Neuron (in vitro differentiated cells): ENCODE measurements around the gene GABRB1.

Experiments
- H2AFZ ChIP-seq: one replicate; pipeline ENCODE4 v1.6.1; 2013; ENCODE audit warnings: low read depth, mild to moderate bottlenecking, inconsistent platforms, low read length, moderate library complexity
- H3K27me3 ChIP-seq: one replicate; pipeline ENCODE4 v1.6.1; 2013; ENCODE audit warnings: low read length; ENCODE audit not compliant: insufficient read depth
- H3K36me3 ChIP-seq: one replicate; pipeline ENCODE4 v1.6.1; 2013; ENCODE audit warnings: low read length; ENCODE audit not compliant: insufficient read depth
- H3K4me1 ChIP-seq: one replicate; pipeline ENCODE4 v1.6.1; 2013; ENCODE audit warnings: low read length; ENCODE audit not compliant: insufficient read depth
- H3K4me3 ChIP-seq: 2 replicates; pipeline ENCODE4 v1.5.1; 2013; ENCODE audit warnings: mild to moderate bottlenecking, low read length, moderate library complexity
- H3K9me3 ChIP-seq: one replicate; pipeline ENCODE4 v1.6.1; 2013; ENCODE audit warnings: low read length

Gene GABRB1

DNA sequence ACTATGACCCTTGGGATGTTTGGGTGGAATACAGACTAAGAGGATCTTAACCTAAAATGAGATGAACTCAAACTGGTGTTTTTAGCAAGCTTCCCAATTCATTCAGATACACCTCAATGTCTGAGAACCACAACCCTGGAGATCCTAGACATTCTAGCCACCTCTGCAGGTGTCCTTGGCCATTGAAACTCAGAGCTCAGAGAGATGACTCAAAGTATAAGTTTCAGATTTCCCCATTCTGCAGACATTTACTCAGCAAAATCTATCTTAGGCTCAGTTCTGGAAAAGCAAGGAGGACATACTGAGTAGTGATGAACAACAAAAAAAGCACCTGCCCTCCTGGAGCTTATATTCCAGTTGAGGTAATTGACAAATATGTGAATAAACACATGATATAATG is 384.4 kb downstream of the GABRB1 start:
- no peaks in the 10 kb centered on the region for H3K9me3 ChIP-seq

DNA sequence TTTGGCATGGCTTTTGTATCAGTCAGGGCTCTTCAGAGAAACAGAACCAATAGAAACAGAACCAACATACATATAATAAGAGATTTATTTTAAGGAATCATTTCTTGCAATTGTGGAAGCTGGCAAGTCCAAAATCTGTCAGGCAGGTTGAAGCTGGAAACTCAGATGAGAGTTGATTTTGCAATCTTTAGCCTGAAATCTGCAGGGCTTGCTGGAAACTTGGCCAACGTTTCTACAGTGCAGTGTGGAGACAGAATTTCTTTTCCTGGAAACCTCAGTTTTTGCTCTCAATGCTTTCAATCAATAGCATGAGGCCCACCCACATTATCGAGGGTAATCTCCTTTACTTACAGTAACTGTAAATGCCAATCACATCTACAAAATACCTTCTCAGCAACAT is 386.8 kb downstream of the GABRB1 start:
- no peaks in the 10 kb centered on the region for H3K4me1 ChIP-seq
- no peak overlapping the region for H2AFZ ChIP-seq
- H3K36me3 ChIP-seq = no peaks in the 10 kb centered on the region
- H3K27me3 ChIP-seq = no peaks in the 10 kb centered on the region
- H3K4me3 ChIP-seq = no peak overlapping the region
- no peaks in the 10 kb centered on the region for H3K9me3 ChIP-seq

More for the DNA sequence above, 384.4 kb downstream of the GABRB1 start:
- no peak overlapping the region for H3K4me3 ChIP-seq
- H3K4me1 ChIP-seq = no peaks in the 10 kb centered on the region
- H3K27me3 ChIP-seq = no peaks in the 10 kb centered on the region
- H3K36me3 ChIP-seq = no peaks in the 10 kb centered on the region
- H2AFZ ChIP-seq = no peak overlapping the region

DNA sequence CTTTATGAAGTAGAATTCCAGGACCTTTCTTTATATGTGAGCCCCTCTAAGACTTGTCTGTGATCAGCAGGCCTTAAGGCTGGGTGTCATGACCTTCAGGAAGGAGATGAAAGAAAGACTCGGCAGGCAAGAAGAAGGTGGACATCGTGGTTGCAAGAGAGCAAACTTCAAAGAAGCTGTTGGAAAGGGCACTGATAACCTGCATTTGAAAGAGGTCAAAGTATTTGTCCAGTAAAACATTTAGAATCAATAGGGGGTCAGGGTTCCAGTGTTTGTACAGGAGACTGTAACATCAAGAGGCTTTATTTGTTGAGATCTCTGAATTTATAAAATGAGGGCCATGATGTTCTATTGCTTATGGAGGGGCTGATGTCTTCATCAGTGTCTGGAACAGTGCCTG is 387.9 kb downstream of the GABRB1 start:
- Histone ChIP-seq H3K4me1 (no peaks in the 10 kb centered on the region), H3K36me3 (no peaks in the 10 kb centered on the region), H3K27me3 (no peaks in the 10 kb centered on the region), H3K9me3 (no peaks in the 10 kb centered on the region), H2AFZ (no peak overlapping the region), H3K4me3 (no peak overlapping the region)

DNA sequence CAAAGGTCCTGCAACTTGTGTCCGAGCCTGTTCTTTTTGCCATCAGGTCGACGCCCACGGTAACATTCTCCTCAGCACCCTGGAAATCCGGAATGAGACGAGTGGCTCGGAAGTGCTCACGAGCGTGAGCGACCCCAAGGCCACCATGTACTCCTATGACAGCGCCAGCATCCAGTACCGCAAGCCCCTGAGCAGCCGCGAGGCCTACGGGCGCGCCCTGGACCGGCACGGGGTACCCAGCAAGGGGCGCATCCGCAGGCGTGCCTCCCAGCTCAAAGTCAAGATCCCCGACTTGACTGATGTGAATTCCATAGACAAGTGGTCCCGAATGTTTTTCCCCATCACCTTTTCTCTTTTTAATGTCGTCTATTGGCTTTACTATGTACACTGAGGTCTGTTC is 394.3 kb downstream of the GABRB1 start:
- Histone ChIP-seq H3K36me3 (no peaks in the 10 kb centered on the region), H3K9me3 (no peaks in the 10 kb centered on the region), H3K27me3 (no peaks in the 10 kb centered on the region), H2AFZ (no peak overlapping the region), H3K4me3 (no peak overlapping the region), H3K4me1 (no peaks in the 10 kb centered on the region)

DNA sequence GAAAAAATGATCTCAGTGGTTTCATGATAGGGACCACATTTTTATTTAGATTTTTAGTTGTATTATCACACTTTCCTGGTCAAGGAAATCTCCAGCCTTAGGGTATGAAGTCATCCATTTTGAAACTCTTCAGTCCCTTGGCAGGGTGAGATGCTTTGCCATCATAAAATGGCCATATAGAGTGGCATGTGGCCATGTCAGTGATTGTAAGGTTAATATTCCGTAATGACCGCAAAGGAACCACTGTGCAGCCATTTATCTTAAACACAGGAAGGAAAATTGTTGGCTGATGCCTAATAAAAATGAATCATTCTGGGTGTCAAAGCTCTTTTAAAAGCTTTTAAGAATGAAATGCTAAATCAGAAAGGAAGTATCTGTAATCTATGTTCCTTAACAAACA is 396.6 kb downstream of the GABRB1 start:
- Histone ChIP-seq H3K27me3 (no peaks in the 10 kb centered on the region), H3K36me3 (no peaks in the 10 kb centered on the region), H3K9me3 (no peaks in the 10 kb centered on the region), H3K4me3 (no peak overlapping the region), H2AFZ (no peak overlapping the region), H3K4me1 (no peaks in the 10 kb centered on the region)

DNA sequence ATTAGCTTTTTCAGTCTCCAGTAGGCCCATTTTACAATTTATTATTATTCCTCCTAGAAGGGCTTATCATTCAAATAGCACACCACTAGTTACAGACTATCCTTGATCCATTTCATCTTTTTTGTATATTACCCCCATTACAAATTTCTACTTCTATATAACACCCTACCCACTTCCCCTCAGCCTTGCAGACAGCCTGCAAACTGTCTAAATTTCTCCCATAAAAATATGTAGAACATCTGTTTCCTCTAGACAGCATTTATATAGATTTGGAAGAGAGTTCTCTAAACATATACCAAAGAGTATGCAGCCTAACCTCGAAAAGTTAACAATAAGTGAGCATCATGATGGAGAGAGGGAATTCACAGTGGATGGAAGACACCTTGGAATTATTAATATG is 401.4 kb downstream of the GABRB1 start:
- H3K9me3 ChIP-seq = no peaks in the 10 kb centered on the region
- no peaks in the 10 kb centered on the region for H3K36me3 ChIP-seq
- no peaks in the 10 kb centered on the region for H3K27me3 ChIP-seq
- H2AFZ ChIP-seq = no peak overlapping the region
- H3K4me3 ChIP-seq = no peak overlapping the region
- no peaks in the 10 kb centered on the region for H3K4me1 ChIP-seq

DNA sequence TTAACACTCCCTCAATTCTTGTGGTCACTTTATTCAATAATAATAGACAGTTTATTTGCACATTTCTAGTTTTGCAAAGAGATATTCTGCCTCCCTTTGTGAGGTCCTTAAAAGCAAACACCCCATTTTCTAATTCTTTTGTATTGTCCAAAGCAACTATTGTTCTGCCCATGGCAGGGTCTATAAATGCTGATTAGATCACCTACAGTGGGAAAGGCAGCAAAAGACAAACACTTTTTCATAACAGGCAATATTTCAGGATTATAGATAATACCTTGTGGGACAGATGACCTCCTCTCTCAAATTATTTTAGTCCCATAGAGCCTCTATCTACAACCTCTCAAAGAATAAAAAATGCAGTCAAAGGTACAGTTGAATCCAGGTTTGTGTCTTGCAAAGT is 403.6 kb downstream of the GABRB1 start:
- Histone ChIP-seq H3K4me3 (no peak overlapping the region), H2AFZ (no peak overlapping the region), H3K4me1 (no peaks in the 10 kb centered on the region), H3K27me3 (no peaks in the 10 kb centered on the region), H3K36me3 (no peaks in the 10 kb centered on the region), H3K9me3 (no peaks in the 10 kb centered on the region)

DNA sequence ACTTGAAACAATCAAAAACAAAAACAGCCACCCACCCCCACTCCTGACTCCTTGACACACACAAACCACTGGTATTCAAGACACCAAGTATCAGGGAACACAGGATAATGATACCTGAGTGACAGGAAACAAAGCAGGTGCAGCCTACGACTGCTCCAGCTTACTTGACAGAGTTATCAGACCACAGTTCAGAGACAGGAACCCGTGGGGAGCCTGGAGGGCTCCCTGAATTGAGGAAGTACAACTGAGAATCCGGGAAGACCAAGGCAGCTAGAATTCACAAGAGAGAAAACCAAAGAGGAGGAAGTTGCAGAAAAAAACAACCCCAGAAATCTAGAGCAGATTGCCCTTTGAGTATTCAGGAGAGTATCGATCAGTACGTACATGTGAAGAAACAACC is 411.6 kb downstream of the GABRB1 start:
- no peak overlapping the region for H3K4me3 ChIP-seq
- no peaks in the 10 kb centered on the region for H3K4me1 ChIP-seq
- H3K27me3 ChIP-seq = no peaks in the 10 kb centered on the region
- no peaks in the 10 kb centered on the region for H3K36me3 ChIP-seq
- H3K9me3 ChIP-seq = no peaks in the 10 kb centered on the region
- H2AFZ ChIP-seq = no peak overlapping the region

DNA sequence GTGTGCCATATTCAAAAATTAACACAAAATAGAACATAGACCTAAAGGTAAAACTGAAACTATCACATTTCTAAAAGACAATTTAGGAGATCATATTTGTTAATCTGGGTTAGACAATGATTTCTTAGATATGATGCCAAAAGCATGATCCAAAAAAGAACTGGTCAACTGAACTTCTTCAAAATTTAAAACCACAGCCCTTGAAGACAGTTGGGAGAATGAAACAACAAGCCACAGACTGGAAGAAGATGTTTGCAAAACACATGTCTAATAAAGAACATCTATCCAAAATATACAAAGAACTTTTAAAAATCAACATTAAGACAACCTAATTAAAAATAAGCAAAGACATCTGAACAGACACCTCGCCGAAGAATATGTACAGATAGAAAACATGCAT is 412.7 kb downstream of the GABRB1 start:
- Histone ChIP-seq H3K9me3 (no peaks in the 10 kb centered on the region), H3K27me3 (no peaks in the 10 kb centered on the region), H2AFZ (no peak overlapping the region), H3K4me1 (no peaks in the 10 kb centered on the region), H3K36me3 (no peaks in the 10 kb centered on the region), H3K4me3 (no peak overlapping the region)

DNA sequence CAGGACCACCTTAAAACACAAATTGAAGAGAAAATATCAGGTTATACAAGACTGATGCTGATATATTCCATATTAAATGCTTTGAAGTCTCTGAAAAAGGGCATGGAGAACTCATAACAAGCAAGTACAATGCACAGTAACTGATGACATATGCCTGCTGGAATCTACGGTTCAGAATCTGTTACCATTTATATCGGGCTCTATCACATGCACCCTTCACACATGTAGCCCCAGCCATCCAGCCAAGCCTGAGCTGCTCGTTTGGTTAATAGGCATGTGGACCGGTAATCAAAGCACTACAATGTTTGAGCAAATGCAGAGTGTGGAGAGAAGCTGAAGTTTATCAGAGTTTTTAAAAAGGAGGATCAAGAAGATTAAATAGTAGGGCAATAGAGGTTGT is 420.3 kb downstream of the GABRB1 start:
- no peaks in the 10 kb centered on the region for H3K9me3 ChIP-seq
- no peak overlapping the region for H3K4me3 ChIP-seq
- peaks cover 28% of the 10 kb centered on the region for H3K36me3 ChIP-seq

DNA sequence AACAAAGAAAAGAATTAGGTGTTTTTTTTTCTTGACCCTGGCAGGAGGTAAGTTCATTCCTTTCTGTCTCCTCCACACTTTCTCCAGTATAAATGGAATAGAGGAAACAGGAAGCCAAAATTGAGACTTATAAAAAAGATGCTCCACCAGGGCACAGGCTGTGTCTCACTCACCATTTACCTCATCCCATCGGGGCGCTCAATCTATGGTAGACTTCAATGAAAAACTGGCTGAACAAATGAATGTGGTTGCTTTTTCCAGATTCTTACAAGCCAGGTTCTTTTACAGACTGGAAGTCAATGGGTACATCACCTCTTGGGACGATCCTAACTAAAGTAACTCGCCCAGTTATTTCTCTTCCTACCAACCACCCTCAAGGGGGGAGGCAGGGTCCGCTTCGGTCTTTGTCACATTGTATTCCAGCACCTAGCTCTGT is 431.4 kb downstream of the GABRB1 start:
- peaks cover 13% of the 10 kb centered on the region for H3K4me1 ChIP-seq
- H3K9me3 ChIP-seq = no peaks in the 10 kb centered on the region
- H3K4me3 ChIP-seq = peak overlapping the region; percentile 85
- H3K27me3 ChIP-seq = peaks cover 3% of the 10 kb centered on the region
- peak overlapping the region; percentile 84 for H2AFZ ChIP-seq
- H3K36me3 ChIP-seq = peaks cover 9% of the 10 kb centered on the region

More for the DNA sequence above, 420.3 kb downstream of the GABRB1 start:
- no peaks in the 10 kb centered on the region for H3K27me3 ChIP-seq
- H3K4me1 ChIP-seq = no peaks in the 10 kb centered on the region
- H2AFZ ChIP-seq = no peak overlapping the region

DNA sequence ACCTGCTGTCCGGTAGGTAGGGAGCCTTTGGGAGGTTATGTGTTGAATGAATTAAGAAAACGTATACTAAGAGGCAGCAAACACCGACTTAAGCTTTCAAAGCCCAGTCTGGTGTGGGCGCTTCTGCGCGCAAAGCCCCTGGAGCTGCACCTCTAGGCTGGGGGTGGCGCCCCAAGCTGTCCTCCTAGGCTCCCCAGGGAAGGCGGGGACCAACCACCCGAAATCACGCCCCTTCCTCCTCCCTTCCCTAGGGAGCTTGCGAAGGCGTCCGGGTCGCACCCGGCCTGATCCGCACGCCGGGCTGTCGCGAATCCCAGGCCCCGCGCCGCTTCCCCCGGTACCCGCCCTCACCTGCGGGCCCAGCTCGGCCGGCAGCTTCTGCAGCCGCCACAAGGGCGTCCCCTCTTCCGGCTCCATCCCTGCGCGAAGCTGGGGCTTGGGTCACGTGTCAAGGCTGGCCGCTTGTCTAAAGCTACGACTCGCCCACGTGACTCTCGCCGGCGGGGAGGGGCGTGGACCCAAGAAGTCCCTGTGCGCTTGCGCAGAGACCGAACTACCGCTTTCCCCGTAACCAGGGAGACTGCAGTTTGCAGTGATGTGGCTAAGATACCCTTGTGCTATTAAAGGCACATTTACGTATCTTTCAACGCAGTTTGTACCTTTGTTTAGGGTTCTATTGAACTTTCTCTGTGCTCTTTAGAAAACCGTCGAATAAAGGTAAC is 432.0 kb downstream of the GABRB1 start, which contains the start of gene COMMD8:
COMMD8 (minus strand) TSS at position 468 of the 722 bp plus-strand sequence; CDS start at position 417, 51 bp downstream.
- peaks cover 13% of the 10 kb centered on the region for H3K4me1 ChIP-seq
- H3K9me3 ChIP-seq = no peaks in the 10 kb centered on the region
- peaks cover 9% of the 10 kb centered on the region for H3K36me3 ChIP-seq
- H3K4me3 ChIP-seq = peak within 1 kb of the TSS; percentile 85
- peaks cover 3% of the 10 kb centered on the region for H3K27me3 ChIP-seq
- H2AFZ ChIP-seq = peak within 1 kb of the TSS; percentile 84

DNA sequence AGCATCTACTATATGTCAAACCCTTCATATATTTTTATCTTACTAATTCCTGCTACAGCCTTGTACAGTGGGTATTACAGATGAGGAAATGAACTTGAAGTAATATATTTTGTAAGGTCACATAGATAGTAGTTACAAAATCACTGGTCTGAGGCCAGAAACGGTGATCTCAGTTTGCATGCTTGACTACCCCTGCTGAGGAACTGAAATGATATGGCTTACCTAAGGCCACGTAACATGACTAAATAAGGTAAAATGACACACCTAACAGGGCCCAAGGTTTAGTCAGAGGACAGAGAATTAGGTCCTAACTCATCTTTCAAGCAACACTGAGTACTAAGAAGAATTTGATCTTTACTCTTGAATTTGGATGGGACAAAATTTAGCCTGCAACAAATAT is 433.6 kb downstream of the GABRB1 start:
- Histone ChIP-seq H3K27me3 (peaks cover 3% of the 10 kb centered on the region), H2AFZ (no peak overlapping the region), H3K9me3 (no peaks in the 10 kb centered on the region), H3K4me1 (peaks cover 13% of the 10 kb centered on the region), H3K4me3 (no peak overlapping the region), H3K36me3 (peaks cover under 1% of the 10 kb centered on the region)
